ELR (cell line): ENCODE measurements around the gene ABCC5.
"Not testable (repeated sequence)": the region's sequence is repeated elsewhere in the genome, so short reads cannot be mapped to it uniquely, and the experiment has no call there.

Experiments
- DNase-seq: peaks from one replicate; pipeline ENCODE4 v3.0.0-alpha.2; 2015; ENCODE audit warnings: low read depth

Gene ABCC5

GRCh38 chr3:184016169-184016570 lies 1.5 kb downstream of the ABCC5 start:
- DNase-seq, result no peak

DNA sequence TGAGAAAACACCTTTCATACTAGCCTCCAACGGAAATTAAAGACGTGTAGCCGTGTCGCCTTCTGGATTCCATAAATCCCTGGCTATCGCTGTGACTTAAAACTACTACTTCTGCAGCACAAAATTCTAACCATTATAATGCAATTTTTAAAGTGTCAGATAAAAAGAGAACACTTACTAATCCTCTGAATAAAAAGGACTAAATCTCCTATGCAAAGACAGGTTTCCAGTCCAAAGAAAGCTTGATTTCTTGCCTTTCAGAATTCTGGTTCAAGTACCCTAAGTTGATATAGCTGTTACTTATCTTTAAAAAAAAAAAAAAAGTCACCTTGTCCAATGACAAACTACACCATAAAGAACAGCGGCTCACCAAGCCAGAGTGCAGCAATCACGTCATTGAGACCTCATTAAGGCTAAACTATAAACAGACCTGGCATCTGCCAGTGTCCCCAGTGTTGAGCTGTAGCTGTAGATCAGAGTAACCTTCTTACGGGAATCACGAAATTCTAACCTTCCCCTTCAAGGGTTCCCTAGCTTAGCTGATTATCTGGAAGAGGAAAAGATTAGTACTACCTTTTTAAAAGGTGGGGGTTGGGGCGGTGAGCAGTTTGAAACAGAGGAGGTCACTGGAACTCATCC lies 2.2 kb downstream of the ABCC5 start:
- DNase-seq, result no peak

DNA sequence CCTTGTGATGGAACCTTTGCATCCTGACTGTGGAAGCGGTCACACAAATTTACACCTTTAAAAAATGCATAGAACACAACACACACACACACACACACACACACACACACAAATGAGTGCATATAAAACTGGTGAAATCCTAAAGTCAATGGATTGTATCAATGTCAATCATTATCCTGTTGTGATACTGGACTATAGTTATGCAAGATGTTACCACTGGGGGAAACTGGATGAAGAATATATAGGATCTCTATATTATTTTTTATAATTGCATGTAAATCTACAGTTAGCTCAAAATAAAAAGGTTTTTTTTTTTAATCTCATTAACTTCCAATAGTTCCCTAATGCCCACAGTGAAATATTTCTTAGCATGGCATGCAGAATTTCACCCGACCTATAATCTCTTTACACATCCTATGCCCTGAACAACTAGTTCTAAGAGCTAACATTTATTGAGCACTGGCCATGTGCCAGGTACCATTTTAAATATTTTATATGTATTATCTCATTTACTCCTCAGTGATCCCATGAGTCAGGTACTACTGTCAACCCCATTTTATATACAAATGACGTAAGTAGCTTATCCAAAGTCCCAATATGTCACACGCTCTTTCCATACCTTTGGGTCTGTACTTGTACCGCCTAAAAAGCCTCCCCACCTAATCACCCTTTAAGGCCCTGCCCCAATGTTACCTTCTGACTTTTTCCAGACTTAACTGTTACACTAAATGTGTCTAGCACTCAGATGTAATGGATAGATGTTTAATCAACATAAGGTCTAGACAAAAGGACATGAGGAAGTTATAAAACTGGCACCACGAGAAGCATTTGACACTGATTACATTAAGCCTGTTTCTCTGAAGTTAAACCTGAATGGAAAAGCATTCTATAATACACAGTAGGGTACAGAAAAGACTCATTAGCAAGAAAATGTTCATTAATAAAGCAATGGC lies 5.5 kb downstream of the ABCC5 start:
- DNase-seq, result no peak

GRCh38 chr3:184011230-184011876 lies 6.3 kb downstream of the ABCC5 start:
- DNase-seq, result no peak

- DNase-seq, result no peak
These were observed 9.5 kb downstream of the ABCC5 start for GRCh38 chr3:184008161-184008560.

DNA sequence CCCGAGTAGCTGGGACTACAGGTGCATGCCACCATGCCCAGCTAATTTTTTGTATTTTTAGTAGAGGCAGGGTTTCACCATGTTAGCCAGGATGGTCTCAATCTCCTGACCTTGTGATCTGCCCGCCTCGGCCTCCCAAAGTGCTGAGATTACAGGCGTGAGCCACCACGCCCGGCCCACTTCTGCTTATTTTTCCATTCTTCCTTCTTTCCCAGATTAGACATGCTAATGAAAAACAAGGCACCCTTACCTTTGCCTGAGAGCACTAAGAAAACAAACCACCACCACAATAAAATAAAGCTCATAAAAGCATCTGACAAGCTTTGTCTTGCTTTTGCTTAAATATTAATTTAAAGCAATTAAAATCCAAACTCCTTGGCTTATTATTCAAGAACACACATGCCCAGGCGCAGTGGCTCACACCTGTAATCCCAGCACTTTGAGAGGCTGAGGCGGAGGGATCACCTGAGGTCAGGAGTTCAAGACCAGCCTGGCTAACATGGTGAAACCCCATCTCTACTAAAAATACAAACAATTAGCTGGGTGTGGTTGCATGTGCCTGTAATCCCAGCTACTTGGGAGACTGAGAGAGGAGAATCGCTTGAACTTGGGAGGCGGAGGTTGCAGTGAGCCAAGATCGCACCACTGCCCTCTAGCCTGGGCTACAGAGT lies 10.4 kb downstream of the ABCC5 start:
- not testable (repeated sequence) for DNase-seq

GRCh38 chr3:184005941-184006507 lies 11.7 kb downstream of the ABCC5 start:
- no peak for DNase-seq

GRCh38 chr3:184004476-184004875 lies 13.2 kb downstream of the ABCC5 start:
- no peak for DNase-seq

- DNase-seq, result peak; percentile 59
These were observed 14.3 kb downstream of the ABCC5 start for GRCh38 chr3:184003187-184003967.

DNA sequence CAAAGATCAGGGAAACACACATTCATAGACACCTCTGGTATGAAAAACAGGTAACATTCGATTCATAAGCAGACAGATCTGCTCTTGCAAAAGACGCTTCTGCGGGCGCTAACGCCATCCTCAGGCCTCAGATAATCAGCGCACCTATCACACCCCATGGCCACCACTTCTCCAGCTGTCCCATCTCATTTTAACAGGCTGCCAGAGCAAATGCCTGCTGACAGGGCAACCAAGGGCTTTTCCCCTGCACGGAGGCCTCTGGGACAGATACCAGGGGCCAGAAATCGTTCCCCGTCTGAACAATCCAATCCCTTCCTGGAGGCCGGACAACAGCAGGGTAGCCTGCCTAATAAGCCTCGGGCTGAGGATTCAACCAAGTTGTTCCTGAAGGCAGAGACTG lies 15.2 kb downstream of the ABCC5 start:
- no peak for DNase-seq

DNA sequence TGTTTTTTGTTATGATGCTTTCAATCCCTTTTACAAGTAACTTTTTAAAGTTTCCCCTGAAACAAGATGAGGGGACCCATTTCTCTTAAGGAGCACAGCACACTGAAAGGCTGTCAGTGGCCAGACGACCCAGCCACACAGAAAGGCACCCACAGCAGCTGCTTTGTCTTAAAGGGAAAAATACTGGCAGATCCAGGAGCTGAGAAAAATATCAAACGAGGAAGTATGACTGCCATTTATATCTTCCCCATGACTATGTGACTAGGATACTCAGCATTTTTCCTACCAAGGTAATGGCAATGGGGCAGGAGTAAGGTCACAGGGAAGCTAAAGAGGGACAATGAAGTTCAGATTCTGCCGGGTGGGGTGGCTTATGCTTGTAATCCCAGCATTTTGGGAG lies 15.9 kb downstream of the ABCC5 start:
- DNase-seq, result no peak

- no peak for DNase-seq
These were observed 26.3 kb downstream of the ABCC5 start for GRCh38 chr3:183991403-183991802.

DNA sequence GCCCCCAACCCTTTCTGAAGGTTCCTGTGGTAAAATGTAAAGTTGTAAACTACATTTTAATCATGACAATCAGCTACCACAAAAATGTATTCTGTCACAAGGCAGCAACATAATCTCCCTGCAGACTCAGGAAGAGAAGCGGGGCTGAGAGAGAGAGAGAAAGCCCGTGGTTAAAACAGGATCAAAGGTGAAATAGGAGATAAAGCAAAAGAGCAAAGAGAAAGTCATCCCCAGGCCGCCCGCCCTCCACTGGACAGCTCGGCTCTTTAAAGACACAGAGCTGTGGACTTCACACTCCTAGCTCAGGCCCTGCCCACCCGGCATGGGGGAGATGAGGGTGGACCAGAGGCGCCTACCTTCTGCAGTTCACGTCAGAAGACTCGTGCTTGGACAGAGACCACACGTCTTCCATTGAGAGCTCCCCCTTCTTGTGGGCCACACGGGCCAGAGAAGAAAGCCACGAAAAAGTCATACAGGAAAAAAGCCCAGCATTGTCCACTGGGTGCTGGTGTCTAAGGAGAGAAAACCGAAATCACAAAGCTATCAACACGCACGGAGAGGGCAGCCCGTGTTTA lies 29.4 kb downstream of the ABCC5 start:
- DNase-seq, result peak; percentile 37

- DNase-seq, result no peak
These were observed 30.6 kb downstream of the ABCC5 start for GRCh38 chr3:183987000-183987600.

DNA sequence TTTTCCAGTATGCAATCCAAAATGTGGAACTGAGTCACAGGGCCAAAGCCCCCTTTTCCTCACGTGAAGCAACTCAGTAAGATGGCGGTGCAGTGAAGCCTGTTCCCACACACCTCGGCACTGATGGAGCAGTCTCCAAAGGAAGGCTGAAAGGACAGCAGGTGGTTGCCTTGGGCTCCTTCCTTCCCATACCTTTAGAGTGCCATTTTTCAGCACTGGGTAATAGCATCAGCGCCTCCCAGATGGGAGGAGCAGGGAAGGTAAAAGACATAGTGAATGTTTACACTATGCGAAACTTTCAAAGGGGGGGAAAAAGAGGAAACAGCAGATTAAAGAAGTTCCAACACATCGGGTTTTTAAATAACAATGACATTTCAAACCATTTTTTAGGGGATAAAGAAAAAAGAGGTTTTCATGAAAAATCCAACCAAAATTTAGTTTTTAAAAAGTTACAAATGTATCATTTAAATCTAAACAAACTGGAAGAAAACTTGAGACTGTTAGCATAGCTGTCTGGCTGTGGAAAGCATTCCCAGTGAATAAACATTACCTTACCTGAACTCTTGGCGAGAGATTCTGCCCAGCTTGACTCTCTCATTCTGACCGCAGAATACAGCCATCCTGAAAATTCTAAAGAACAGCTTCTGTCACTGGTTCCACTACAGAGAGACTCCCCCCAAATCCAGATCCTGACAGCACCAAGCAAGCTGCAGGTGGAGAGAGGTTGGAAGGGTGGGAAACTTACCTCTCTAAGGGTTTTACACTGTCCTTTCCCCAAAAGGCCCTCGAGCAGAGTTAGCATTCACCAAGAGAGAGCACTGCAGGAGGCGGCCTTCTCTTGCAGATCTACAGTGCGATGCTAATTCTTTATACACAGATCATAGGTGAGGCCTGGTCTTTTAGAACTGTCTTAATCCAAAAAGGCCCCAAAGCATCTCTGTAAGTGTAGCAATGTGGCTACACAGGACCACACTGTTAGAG lies 32.6 kb downstream of the ABCC5 start:
- DNase-seq, result no peak

- no peak for DNase-seq
These were observed 33.5 kb downstream of the ABCC5 start for GRCh38 chr3:183984127-183984740.

DNA sequence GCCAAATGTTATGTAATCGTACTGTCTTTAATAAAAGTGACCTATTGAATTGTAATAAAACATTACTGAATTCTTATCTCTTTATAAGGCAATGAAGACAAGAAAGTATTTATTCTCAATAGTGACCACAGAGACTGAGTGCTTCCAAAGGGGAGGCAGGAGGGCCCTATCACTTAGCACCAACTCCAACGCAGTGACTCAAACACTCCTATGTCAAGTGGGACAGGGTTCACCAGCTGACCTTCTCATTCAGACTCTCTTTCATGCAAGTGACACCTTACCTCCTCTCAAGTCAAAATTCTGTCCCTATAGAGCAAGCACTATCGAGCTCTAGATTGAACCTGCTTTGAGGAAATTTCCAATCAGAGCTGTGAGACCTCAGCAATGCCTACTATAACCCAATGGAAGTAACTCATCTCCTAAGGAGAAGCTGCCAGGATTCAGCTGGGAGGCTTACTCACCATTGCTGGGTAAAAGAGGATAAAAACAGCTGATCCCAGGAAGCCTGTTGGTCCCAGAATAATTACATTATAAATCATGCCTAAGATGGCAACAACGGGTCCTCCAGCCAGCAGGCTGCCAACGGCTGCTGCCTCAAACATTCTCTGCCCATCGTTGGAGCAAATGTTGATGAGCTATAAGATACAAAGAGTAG lies 35.6 kb downstream of the ABCC5 start:
- DNase-seq, result no peak

- no peak for DNase-seq
These were observed 37.3 kb downstream of the ABCC5 start for GRCh38 chr3:183980403-183980802.
